K562 (cell line): ENCODE measurements around the gene HPCA. TPM values are rescaled to one million over a fixed set of nuclear protein-coding genes. Genes with fewer than 3 reads are reported as not detected.

Source experiments
- ATAC-seq: fragments of 200-7000 bp; cut with Tn5 transposase; 3 replicates; pipeline ENCODE4 v1.9.1; 2020; ENCODE audit warnings: moderate library complexity
- BruUV-seq: library from RNA; stranded (reverse); fragments of 400-500 nt; replicated peaks from 2 replicates; lab custom pipeline; 2021; lab: Mats Ljungman, UMichigan
- CTCF ChIA-PET: fragments of 300-600 bp; formaldehyde crosslinking; extraction: SDS; loops from one replicate; lab custom pipeline; 2021; ENCODE audit warnings: low intra/inter-chr PET ratio; lab: Yijun Ruan, JAX
- POLR2A ChIA-PET: fragments of 300-600, 350-650 bp; sonication (Branson Sonifier 250); formaldehyde crosslinking; extraction: SDS; loops from one replicate; lab custom pipeline; 2021; ENCODE audit warnings: antibody characterized with exemption, inconsistent platforms; lab: Yijun Ruan, JAX
- DNase-seq, 4 experiments: peaks; one replicate each; pipeline versions ENCODE4 v3.0.0 to v3.0.0-alpha.2; 2011 to 2018; ENCODE audit warnings: low spot score in 3 of 4, mixed read lengths in 3 of 4; ENCODE audit errors: extremely low read depth in 1 of 4
- FAIRE-seq: peaks from 2 replicates; lab custom pipeline; 2011; peaks lifted over from hg19 to GRCh38; lab: Jason Lieb, UNC
- H2AFZ ChIP-seq: 2 replicates; pipeline ENCODE4 v1.6.0; 2011; ENCODE audit warnings: low read depth, low read length, control low read depth, inconsistent platforms
- H3K27ac ChIP-seq: fragments of 200-600 bp; 3 replicates; pipeline ENCODE4 v1.8.0; 2011; ENCODE audit warnings: low read depth, mild to moderate bottlenecking, control low read depth, inconsistent platforms, low read length, moderate library complexity, mixed read lengths; ENCODE audit errors: extremely low read depth
- H3K27me3 ChIP-seq, 2 experiments: fragments of 300-600 bp in 1 of 2; 2 replicates in 1 of 2; 3 replicates in 1 of 2; pipeline versions ENCODE4 v1.6.0 to v1.8.0; 2011; ENCODE audit warnings: inconsistent platforms in 2 of 2, low read length in 2 of 2, mild to moderate bottlenecking in 1 of 2, mixed read lengths in 1 of 2, moderate library complexity in 1 of 2; ENCODE audit not compliant: control insufficient read depth in 2 of 2, insufficient read depth in 2 of 2
- H3K36me3 ChIP-seq: fragments of 300-600 bp; 3 replicates; pipeline ENCODE4 v1.8.0; 2011; ENCODE audit warnings: mild to moderate bottlenecking, low read length, inconsistent platforms; ENCODE audit not compliant: control insufficient read depth, insufficient read depth
- H3K4me1 ChIP-seq, 2 experiments: fragments of 200-600 bp in 1 of 2; replicated peaks in 1 of 2; 2 replicates in 1 of 2; 3 replicates in 1 of 2; pipeline versions ENCODE4 v1.5.1 to v1.8.0; 2011; ENCODE audit warnings: inconsistent platforms in 2 of 2, low read length in 2 of 2, mild to moderate bottlenecking in 1 of 2, mixed read lengths in 1 of 2, moderate library complexity in 1 of 2; ENCODE audit not compliant: control insufficient read depth in 2 of 2, insufficient read depth in 2 of 2
- H3K4me2 ChIP-seq: 2 replicates; pipeline ENCODE4 v1.6.1; 2011; ENCODE audit warnings: low read length, control low read depth, inconsistent platforms, mixed read lengths; ENCODE audit not compliant: insufficient read depth
- H3K4me3 ChIP-seq: fragments of 200-600 bp; sonication (generic), shearing (Covaris generic); 2 replicates; pipeline ENCODE4 v1.5.1; 2016; ENCODE audit warnings: control low read depth, inconsistent platforms
- H3K79me2 ChIP-seq: fragments of 200-600 bp; 3 replicates; pipeline ENCODE4 v1.8.0; 2011; ENCODE audit warnings: low read length, inconsistent platforms; ENCODE audit not compliant: control insufficient read depth, insufficient read depth
- H3K9ac ChIP-seq, 2 experiments: 2 replicates each; pipeline versions ENCODE4 v1.6.0 to v1.6.1; 2011; ENCODE audit warnings: low read depth in 2 of 2, low read length in 2 of 2, control low read depth in 1 of 2, inconsistent platforms in 1 of 2, mild to moderate bottlenecking in 1 of 2, mixed read lengths in 1 of 2; ENCODE audit not compliant: insufficient read depth in 1 of 2
- H3K9me1 ChIP-seq: one replicate; pipeline ENCODE4 v1.6.0; 2011; ENCODE audit warnings: inconsistent platforms, mild to moderate bottlenecking, low read length, moderate library complexity; ENCODE audit not compliant: control insufficient read depth, insufficient read depth
- H3K9me3 ChIP-seq: replicated peaks from 2 replicates; pipeline ENCODE4 v1.5.1; 2011; ENCODE audit warnings: low read depth, low read length, inconsistent platforms; ENCODE audit not compliant: control insufficient read depth, insufficient read depth
- H4K20me1 ChIP-seq: replicated peaks from 2 replicates; pipeline ENCODE4 v1.6.1; 2011; ENCODE audit warnings: low read length, inconsistent platforms, mixed read lengths; ENCODE audit not compliant: control insufficient read depth, insufficient read depth
- ARNT ChIP-seq, 2 experiments: fragments of 450-650 bp; IDR thresholded peaks; 2 replicates each; pipeline ENCODE4 v1.6.1; 2016; ENCODE audit warnings: mild to moderate bottlenecking in 1 of 2
- RFX1 ChIP-seq: fragments of 450-650 bp; IDR thresholded peaks from 2 replicates; pipeline ENCODE4 v1.6.1; 2016; ENCODE audit warnings: mild to moderate bottlenecking, moderate library complexity
- SNAPC5 ChIP-seq: fragments of 250-450 bp; sonication (Bioruptor Pico); IDR thresholded peaks from 2 replicates; pipeline ENCODE4 v1.8.0; 2021; ENCODE audit warnings: moderate library complexity, mild to moderate bottlenecking, inconsistent platforms
- ZC3H4 ChIP-seq: sonication (generic); formaldehyde crosslinking; IDR thresholded peaks from 2 replicates; pipeline ENCODE4 v1.9.0; 2021; ENCODE audit warnings: missing genetic modification reagents, borderline replicate concordance
- WGBS: fragments of 100-300 bp; shearing (Covaris generic); methylation state at CpG from one replicate; pipeline ENCODE4 v1.1.6; 2016; ENCODE audit warnings: low coverage, mixed read lengths; ENCODE audit not compliant: insufficient coverage; ENCODE audit errors: missing lambda C conversion rate; 5-methylcytosine and 5-hydroxymethylcytosine counted together
- in situ Hi-C: fragments of 300-500 bp; cut with MboI; formaldehyde crosslinking; loops from 4 replicates; pipeline ENCODE4 v1.15.0; 2018; ENCODE audit warnings: inconsistent platforms, mixed read lengths
- intact Hi-C: fragments of 100-400 bp; cut with micrococcal nuclease; formaldehyde crosslinking; loops from 2 replicates; pipeline ENCODE4 v1.14.2; 2022
- polyA plus RNA-seq, 8 experiments: library from polyadenylated mRNA; depleted of rRNA in 4 of 8; stranded (reverse) in 5 of 8; unstranded in 3 of 8; fragments of >200 nt; fragmentation: Nextera tagmentation in 2 of 8; fragmentation: Illumina TruSeq in 1 of 8; extraction: Ambion mirVana in 2 of 8; extraction: Trizol in 1 of 8; gene quantifications; 2 replicates each; pipeline versions ENCODE4 v1.2.1 to v1.2.3, GENCODE V29; 2011 to 2014; ENCODE audit warnings: inconsistent platforms in 1 of 8, missing spikeins in 1 of 8
- total RNA-seq, 7 experiments: library from RNA; depleted of rRNA in 6 of 7; stranded (reverse); fragments of >200 nt in 6 of 7; fragmentation: Illumina TruSeq in 2 of 7; extraction: Trizol in 2 of 7; gene quantifications; 2 replicates each; pipeline versions ENCODE4 v1.2.1 to v1.2.3, GENCODE V29; 2011 to 2021; ENCODE audit warnings: low replicate concordance in 1 of 7
- TF ChIP-seq, protein P1 (sequence below): sonication (generic); formaldehyde crosslinking; IDR thresholded peaks from 2 replicates; pipeline ENCODE4 v1.8.1; 2023; ENCODE audit warnings: mild to moderate bottlenecking, missing genetic modification reagents

Gene HPCA
- total and polyA plus RNA-seq, 9 of the 15 experiments (the other 6 are each of a cell fraction or from before 2014, with no cell fraction given), result not detected

DNA sequence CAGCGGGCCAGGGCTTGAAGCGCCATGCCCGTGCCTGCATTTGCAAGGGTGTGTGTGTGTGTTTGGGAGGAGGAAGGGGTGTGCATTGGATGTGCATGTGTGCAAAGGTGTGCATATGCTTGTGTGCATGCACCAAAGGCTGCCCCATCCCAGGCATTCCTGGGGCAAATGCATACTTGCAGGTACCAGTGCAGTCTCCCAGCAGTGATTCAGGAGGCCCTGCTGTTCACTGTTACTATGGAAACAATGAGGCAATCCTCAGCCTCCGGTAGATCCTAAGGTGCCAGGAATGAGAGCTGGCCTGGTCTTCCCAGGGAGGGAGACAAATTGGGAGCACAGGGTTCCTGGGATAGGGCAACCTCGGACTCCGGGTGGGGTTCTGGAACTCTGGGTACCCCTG, 8.1 kb upstream of the HPCA start:
- CTCF ChIA-PET, result interaction anchor here (2.1 to 3.6 kb wide), 2 partner anchors 129 to 208 kb away, joined by 11 to 29 read pairs; no protein-coding TSS in a partner anchor
- Histone ChIP-seq H2AFZ (no peak overlapping the region), H3K9ac (no peak overlapping the region), H3K36me3 (no peaks in the 10 kb centered on the region), H3K4me3 (no peak overlapping the region), H3K9me1 (no peaks in the 10 kb centered on the region), H4K20me1 (peaks cover 28% of the 10 kb centered on the region), H3K79me2 (no peaks in the 10 kb centered on the region), H3K4me2 (no peak overlapping the region), H3K9me3 (no peaks in the 10 kb centered on the region), H3K4me1 (peaks cover 2 to 10% of the 10 kb centered on the region in 2 experiments; a peak in 3 of 5 replicates), H3K27ac (no peak overlapping the region), H3K27me3 (peaks cover 15 to 39% of the 10 kb centered on the region in 2 experiments)
- 3% methylated on average over 6 of the region's 6 CpGs for WGBS
- no peak for FAIRE-seq
- no TSS peak for BruUV-seq
- ATAC-seq, result no peak
- in situ Hi-C loops, result loop anchor here (25.0 kb wide), 1 partner anchor 734 kb away; no protein-coding TSS in a partner anchor
- intact Hi-C loops, result no loop called here
- TF ChIP-seq ARNT (IDR thresholded peaks at IDR 0.05) (no peak), RFX1 (peak; percentile 83), ZC3H4 (CRISPR knock-in tag) (no peak), SNAPC5 (CRISPR knock-in tag) (no peak)
- TF ChIP-seq, protein P1, sequence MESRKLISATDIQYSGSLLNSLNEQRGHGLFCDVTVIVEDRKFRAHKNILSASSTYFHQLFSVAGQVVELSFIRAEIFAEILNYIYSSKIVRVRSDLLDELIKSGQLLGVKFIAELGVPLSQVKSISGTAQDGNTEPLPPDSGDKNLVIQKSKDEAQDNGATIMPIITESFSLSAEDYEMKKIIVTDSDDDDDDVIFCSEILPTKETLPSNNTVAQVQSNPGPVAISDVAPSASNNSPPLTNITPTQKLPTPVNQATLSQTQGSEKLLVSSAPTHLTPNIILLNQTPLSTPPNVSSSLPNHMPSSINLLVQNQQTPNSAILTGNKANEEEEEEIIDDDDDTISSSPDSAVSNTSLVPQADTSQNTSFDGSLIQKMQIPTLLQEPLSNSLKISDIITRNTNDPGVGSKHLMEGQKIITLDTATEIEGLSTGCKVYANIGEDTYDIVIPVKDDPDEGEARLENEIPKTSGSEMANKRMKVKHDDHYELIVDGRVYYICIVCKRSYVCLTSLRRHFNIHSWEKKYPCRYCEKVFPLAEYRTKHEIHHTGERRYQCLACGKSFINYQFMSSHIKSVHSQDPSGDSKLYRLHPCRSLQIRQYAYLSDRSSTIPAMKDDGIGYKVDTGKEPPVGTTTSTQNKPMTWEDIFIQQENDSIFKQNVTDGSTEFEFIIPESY, result no peak
- POLR2A ChIA-PET, result interaction anchor here (0.6 kb wide), 1 partner anchor 78 kb away, joined by 3 read pairs; no protein-coding TSS in a partner anchor
- DNase-seq, result peak in 1 of 4 experiments; percentile 20
